PC-3 (cell line): ENCODE results near the gene MRC1. TPM values are rescaled to one million over a fixed set of nuclear protein-coding genes. Genes with fewer than 3 reads are reported as not detected.

Experiments
- ATAC-seq: fragments of 200-7000 bp; cut with Tn5 transposase; 2 replicates; pipeline ENCODE4 v1.9.1; 2020; ENCODE audit warnings: mild to moderate bottlenecking, moderate library complexity
- BruUV-seq: library from RNA; stranded (reverse); fragments of 400-500 nt; replicated peaks from 2 replicates; lab custom pipeline; 2021; lab: Mats Ljungman, UMichigan
- CTCF ChIA-PET: fragments of 300-600 bp; sonication (Branson Sonifier 250); formaldehyde crosslinking; loops from one replicate; lab custom pipeline; 2022; ENCODE audit warnings: antibody characterized with exemption; lab: Charles Lee
- POLR2A ChIA-PET: fragments of 300-600 bp; sonication (Branson Sonifier 250); formaldehyde crosslinking; loops from one replicate; lab custom pipeline; 2022; ENCODE audit warnings: antibody characterized with exemption; ENCODE audit not compliant: unreplicated experiment; lab: Charles Lee
- DNase-seq: peaks from one replicate; pipeline ENCODE4 v3.0.0-alpha.2; 2015
- H2AFZ ChIP-seq: fragments of 300-600 bp; sonication (generic); 2 replicates; pipeline ENCODE4 v1.6.0; 2016; ENCODE audit warnings: antibody characterized with exemption, low read length
- H3F3A ChIP-seq: fragments of 300-600 bp; sonication (generic); one replicate; pipeline ENCODE4 v1.6.0; 2017; ENCODE audit warnings: antibody characterized with exemption, low read length, control low read depth, mild to moderate bottlenecking; ENCODE audit not compliant: unreplicated experiment
- H3K27ac ChIP-seq: fragments of 300-600 bp; sonication (generic); 2 replicates; pipeline ENCODE4 v1.5.1; 2016; ENCODE audit warnings: mild to moderate bottlenecking, low read length
- H3K27me3 ChIP-seq: fragments of 300-600 bp; sonication (generic); 2 replicates; pipeline ENCODE4 v1.6.1; 2016; ENCODE audit warnings: low read length, mixed read lengths
- H3K36me3 ChIP-seq: fragments of 300-600 bp; sonication (generic); 2 replicates; pipeline ENCODE4 v1.6.1; 2016; ENCODE audit warnings: low read depth, mixed run types, low read length, mixed read lengths
- H3K4me1 ChIP-seq: fragments of 300-600 bp; sonication (generic); 2 replicates; pipeline ENCODE4 v1.5.1; 2016; ENCODE audit warnings: low read length; ENCODE audit not compliant: insufficient read depth
- H3K4me2 ChIP-seq: fragments of 300-600 bp; sonication (generic); 2 replicates; pipeline ENCODE4 v1.6.0; 2016; ENCODE audit warnings: low read length
- H3K4me3 ChIP-seq: fragments of 300-600 bp; sonication (generic); 2 replicates; pipeline ENCODE4 v1.5.1; 2016; ENCODE audit warnings: mild to moderate bottlenecking, low read length, mixed read lengths
- H3K79me2 ChIP-seq: fragments of 300-600 bp; sonication (generic); 2 replicates; pipeline ENCODE4 v1.6.1; 2017; ENCODE audit warnings: low read length, mixed read lengths
- H3K9ac ChIP-seq: fragments of 300-600 bp; sonication (generic); 2 replicates; pipeline ENCODE4 v1.6.0; 2016; ENCODE audit warnings: mild to moderate bottlenecking, low read length
- H3K9me2 ChIP-seq: fragments of 300-600 bp; sonication (generic); replicated peaks from 2 replicates; pipeline ENCODE4 v1.6.1; 2016; ENCODE audit warnings: mixed run types, low read length, mixed read lengths
- H3K9me3 ChIP-seq: fragments of 300-600 bp; sonication (generic); 2 replicates; pipeline ENCODE4 v1.6.1; 2016; ENCODE audit warnings: low read length, mixed read lengths
- H4K20me1 ChIP-seq: fragments of 300-600 bp; sonication (generic); 2 replicates; pipeline ENCODE4 v1.6.1; 2016; ENCODE audit warnings: low read length, mixed read lengths
- CTCF ChIP-seq: fragments of 300-600 bp; sonication (generic); conservative IDR thresholded peaks from 2 replicates; pipeline ENCODE4 v1.5.1; 2017; ENCODE audit warnings: antibody characterized with exemption, low read depth, mild to moderate bottlenecking, low read length
- EZH2 ChIP-seq: fragments of 300-600 bp; sonication (generic); IDR thresholded peaks from one replicate; pipeline ENCODE4 v1.6.1; 2017; ENCODE audit warnings: antibody characterized with exemption, mild to moderate bottlenecking, low read length; ENCODE audit not compliant: unreplicated experiment
- EZH2phosphoT487 ChIP-seq: fragments of 300-600 bp; sonication (generic); IDR thresholded peaks from 2 replicates; pipeline ENCODE4 v1.6.1; 2018; ENCODE audit warnings: mild to moderate bottlenecking, antibody characterized with exemption, low read length, borderline replicate concordance
- intact Hi-C: fragments of 100-400 bp; cut with micrococcal nuclease; formaldehyde crosslinking; loops from 2 replicates; pipeline ENCODE4 v1.9.0; 2023
- total RNA-seq: library from RNA; depleted of rRNA; stranded (reverse); fragments of >200 nt; gene quantifications from 2 replicates; pipeline ENCODE4 v1.2.3, GENCODE V29; 2014

The MRC1 gene
- total RNA-seq, 1 experiment from 2014 or later = not detected

GRCh38 chr10:17816199-17816598 lies 7.1 kb downstream of the MRC1 start:
- Histone ChIP-seq H4K20me1 (no peaks in the 10 kb centered on the region), H3K27ac (no peak overlapping the region), H3K4me3 (no peak overlapping the region), H3F3A (no peaks in the 10 kb centered on the region), H3K27me3 (no peaks in the 10 kb centered on the region), H2AFZ (no peak overlapping the region), H3K9me2 (no peaks in the 10 kb centered on the region), H3K79me2 (no peaks in the 10 kb centered on the region), H3K4me1 (no peaks in the 10 kb centered on the region), H3K36me3 (no peaks in the 10 kb centered on the region), H3K9ac (no peak overlapping the region), H3K4me2 (no peak overlapping the region), H3K9me3 (no peaks in the 10 kb centered on the region)
- ATAC-seq = no peak
- ChIA-PET POLR2A (no interaction called here), CTCF (no interaction called here)
- no peak for DNase-seq
- TF ChIP-seq EZH2 = no peak
- no peak for TF ChIP-seq EZH2phosphoT487
- TF ChIP-seq CTCF = no peak
- no TSS peak for BruUV-seq
- intact Hi-C loops = no loop called here

- no peaks in the 10 kb centered on the region for H3K27me3 ChIP-seq
- H3K9me2 ChIP-seq = no peaks in the 10 kb centered on the region
- DNase-seq (no peak), ATAC-seq (no peak)
- POLR2A ChIA-PET = no interaction called here
- H2AFZ ChIP-seq = no peak overlapping the region
- no peaks in the 10 kb centered on the region for H4K20me1 ChIP-seq
- no peak overlapping the region for H3K9ac ChIP-seq
- no peaks in the 10 kb centered on the region for H3K36me3 ChIP-seq
- TF ChIP-seq EZH2 (no peak), EZH2phosphoT487 (no peak), CTCF (no peak)
- H3K4me1 ChIP-seq = no peaks in the 10 kb centered on the region
- no peaks in the 10 kb centered on the region for H3K9me3 ChIP-seq
- no peak overlapping the region for H3K27ac ChIP-seq
- H3K4me3 ChIP-seq = no peak overlapping the region
- H3K4me2 ChIP-seq = no peak overlapping the region
- H3F3A ChIP-seq = no peaks in the 10 kb centered on the region
- CTCF ChIA-PET = no interaction called here
- no TSS peak for BruUV-seq
- intact Hi-C loops = no loop called here
- no peaks in the 10 kb centered on the region for H3K79me2 ChIP-seq
These were observed 8.2 kb downstream of the MRC1 start for GRCh38 chr10:17817316-17817715.

GRCh38 chr10:17817790-17818189 lies 8.6 kb downstream of the MRC1 start:
- Histone ChIP-seq H3K4me2 (no peak overlapping the region), H3K27ac (no peak overlapping the region), H3K9me2 (no peaks in the 10 kb centered on the region), H3K79me2 (no peaks in the 10 kb centered on the region), H3K36me3 (no peaks in the 10 kb centered on the region), H3K9me3 (no peaks in the 10 kb centered on the region), H3K27me3 (no peaks in the 10 kb centered on the region), H3K4me3 (no peak overlapping the region), H2AFZ (no peak overlapping the region), H3F3A (no peaks in the 10 kb centered on the region), H3K4me1 (no peaks in the 10 kb centered on the region), H3K9ac (no peak overlapping the region), H4K20me1 (no peaks in the 10 kb centered on the region)
- DNase-seq = no peak
- POLR2A ChIA-PET = no interaction called here
- intact Hi-C loops = no loop called here
- CTCF ChIA-PET = no interaction called here
- TF ChIP-seq CTCF (no peak), EZH2 (no peak), EZH2phosphoT487 (no peak)
- BruUV-seq = no TSS peak
- ATAC-seq = no peak
